ENCODE results near the gene MORN3.
"Not testable (repeated sequence)": the region's sequence is repeated elsewhere in the genome, so short reads cannot be mapped to it uniquely, and the experiment has no call there.

Gene MORN3

DNA sequence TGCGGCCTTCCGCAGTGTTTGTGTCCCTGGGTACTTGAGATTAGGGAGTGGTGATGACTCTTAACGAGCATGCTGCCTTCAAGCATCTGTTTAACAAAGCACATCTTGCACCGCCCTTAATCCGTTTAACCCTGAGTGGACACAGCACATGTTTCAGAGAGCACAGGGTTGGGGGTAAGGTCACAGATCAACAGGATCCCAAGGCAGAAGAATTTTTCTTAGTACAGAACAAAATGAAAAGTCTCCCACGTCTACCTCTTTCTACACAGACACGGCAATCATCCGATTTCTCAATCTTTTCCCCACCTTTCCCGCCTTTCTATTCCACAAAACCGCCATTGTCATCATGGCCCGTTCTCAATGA lies 35.6 kb downstream of the MORN3 start:
- not testable (repeated sequence) for H3K27ac ChIP-seq (ENCODE audit: low read depth, low read length); H3K4me3 ChIP-seq (ENCODE audit: low read depth in 1 of 2, low read length in 2 of 2); H3K36me3 ChIP-seq (ENCODE audit: insufficient read depth, low read length); H3K9me3 ChIP-seq (ENCODE audit: low read length); H3K27me3 ChIP-seq (ENCODE audit: control insufficient read depth in 1 of 2, insufficient read depth in 2 of 2, low read length in 2 of 2); H3K9ac ChIP-seq (ENCODE audit: low read length)
- peaks cover 17% of the 10 kb centered on the region for H3K4me1 ChIP-seq (ENCODE audit: insufficient read depth, low read length)

DNA sequence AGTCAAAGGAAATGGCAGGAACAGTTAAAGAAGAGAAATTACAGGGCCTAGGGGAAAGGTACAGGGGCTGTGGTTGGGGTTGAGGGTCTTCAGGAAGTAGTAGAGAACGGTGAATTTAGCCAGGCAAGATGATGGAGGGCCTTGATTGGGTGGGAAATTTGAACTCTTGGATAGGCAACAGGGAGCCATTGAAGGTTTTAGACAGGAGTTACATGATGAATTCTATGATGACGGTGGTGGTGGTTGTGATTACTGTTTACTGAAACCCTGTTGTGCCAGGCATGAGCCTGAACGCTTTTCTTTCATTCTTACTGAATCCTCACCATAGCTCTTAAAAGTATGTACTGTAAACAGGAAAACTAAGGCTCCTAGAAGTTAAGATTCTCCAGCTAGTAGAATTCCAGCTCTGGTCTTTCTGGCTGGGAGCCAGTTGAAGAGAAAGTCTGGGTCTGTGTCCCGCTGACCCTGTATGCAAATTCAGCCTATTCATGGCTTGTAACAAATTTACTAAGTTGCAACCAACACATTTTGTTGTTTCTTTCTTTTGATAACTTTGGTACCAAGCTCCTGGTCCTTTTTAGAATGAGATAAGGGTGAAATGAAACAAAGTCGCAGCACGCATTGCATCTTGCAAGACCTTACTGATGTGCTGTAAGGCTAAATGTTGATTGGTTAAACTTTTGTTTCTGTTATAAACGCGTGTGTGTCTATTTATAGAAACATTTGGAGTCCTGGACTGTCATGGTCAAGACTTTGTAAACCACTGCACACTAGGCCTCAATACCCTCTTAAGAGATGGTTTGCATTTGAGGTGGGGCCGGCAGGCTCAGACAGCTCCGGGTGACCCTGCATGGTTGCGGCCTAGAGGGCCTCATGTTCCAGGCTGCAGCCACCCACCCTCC lies 37.1 kb downstream of the MORN3 start:
- Histone ChIP-seq H3K9me3 (ENCODE audit: low read length) (no peaks in the 10 kb centered on the region), H3K4me1 (ENCODE audit: insufficient read depth, low read length) (peaks cover 30% of the 10 kb centered on the region), H3K36me3 (ENCODE audit: insufficient read depth, low read length) (no peaks in the 10 kb centered on the region), H3K27me3 (ENCODE audit: control insufficient read depth in 1 of 2, insufficient read depth in 2 of 2, low read length in 2 of 2) (no peaks in the 10 kb centered on the region), H3K27ac (ENCODE audit: low read depth, low read length) (no peak overlapping the region), H3K9ac (ENCODE audit: low read length) (no peak overlapping the region), H3K4me3 (ENCODE audit: low read depth in 1 of 2, low read length in 2 of 2) (no peak overlapping the region)

DNA sequence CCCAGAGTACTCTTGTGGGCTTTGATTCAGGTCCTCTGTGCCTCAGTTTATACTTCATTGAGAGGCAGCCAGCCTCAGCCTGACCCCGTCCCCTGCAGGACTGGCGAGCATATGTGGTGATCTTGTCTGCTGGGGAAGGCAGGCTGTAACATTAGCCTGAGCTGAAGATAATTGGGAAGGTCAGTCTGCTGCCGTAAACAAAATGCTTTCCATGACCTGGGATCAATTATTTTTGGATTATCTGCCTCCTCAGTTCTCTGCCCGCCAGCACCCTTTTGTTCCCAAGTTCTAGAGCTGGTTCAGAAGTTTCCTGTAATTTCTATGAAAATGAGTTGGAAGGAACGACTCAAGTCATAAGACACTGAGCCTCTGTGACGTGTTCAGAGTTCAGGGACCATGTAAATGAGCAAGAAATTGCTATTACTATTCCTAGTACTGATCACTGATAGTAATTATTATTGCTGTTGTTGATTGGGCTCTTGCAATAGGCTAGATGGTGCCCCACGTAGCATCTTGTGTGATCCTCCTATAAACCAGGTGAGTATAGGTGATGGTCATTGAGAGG lies 38.6 kb downstream of the MORN3 start:
- H3K27ac ChIP-seq (ENCODE audit: low read depth, low read length) = no peak overlapping the region
- no peak overlapping the region for H3K9ac ChIP-seq (ENCODE audit: low read length)
- H3K4me3 ChIP-seq (ENCODE audit: low read depth in 1 of 2, low read length in 2 of 2) = no peak overlapping the region
- H3K36me3 ChIP-seq (ENCODE audit: insufficient read depth, low read length) = no peaks in the 10 kb centered on the region
- no peaks in the 10 kb centered on the region for H3K9me3 ChIP-seq (ENCODE audit: low read length)
- H3K27me3 ChIP-seq (ENCODE audit: control insufficient read depth in 1 of 2, insufficient read depth in 2 of 2, low read length in 2 of 2) = no peaks in the 10 kb centered on the region
- peaks cover 32% of the 10 kb centered on the region for H3K4me1 ChIP-seq (ENCODE audit: insufficient read depth, low read length)

DNA sequence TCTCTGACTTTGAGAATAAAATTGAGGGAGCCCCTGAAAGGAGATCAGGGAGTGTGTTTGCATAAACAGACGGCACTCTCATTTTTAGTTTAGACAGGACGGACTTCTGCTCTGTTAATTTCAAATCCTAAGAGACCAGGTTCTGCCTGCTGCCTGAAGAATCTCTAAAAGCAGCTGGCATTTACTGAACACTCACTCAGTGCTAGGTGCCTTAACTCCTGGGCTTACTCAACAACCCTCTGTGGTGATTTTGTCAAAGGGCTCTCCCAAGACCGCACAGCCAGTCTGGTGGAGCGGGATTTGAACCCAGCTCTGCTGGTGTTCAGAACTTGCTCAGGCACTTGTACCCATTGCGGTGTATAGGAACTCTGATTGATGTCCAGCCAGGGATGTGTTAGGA lies 40.9 kb downstream of the MORN3 start:
- Histone ChIP-seq H3K36me3 (ENCODE audit: insufficient read depth, low read length) (no peaks in the 10 kb centered on the region), H3K9me3 (ENCODE audit: low read length) (no peaks in the 10 kb centered on the region), H3K27me3 (ENCODE audit: control insufficient read depth in 1 of 2, insufficient read depth in 2 of 2, low read length in 2 of 2) (no peaks in the 10 kb centered on the region), H3K27ac (ENCODE audit: low read depth, low read length) (peak overlapping the region; percentile 66), H3K9ac (ENCODE audit: low read length) (no peak overlapping the region), H3K4me1 (ENCODE audit: insufficient read depth, low read length) (peaks cover 35% of the 10 kb centered on the region), H3K4me3 (ENCODE audit: low read depth in 1 of 2, low read length in 2 of 2) (peak overlapping the region in 1 of 2 donors; percentile 66)

DNA sequence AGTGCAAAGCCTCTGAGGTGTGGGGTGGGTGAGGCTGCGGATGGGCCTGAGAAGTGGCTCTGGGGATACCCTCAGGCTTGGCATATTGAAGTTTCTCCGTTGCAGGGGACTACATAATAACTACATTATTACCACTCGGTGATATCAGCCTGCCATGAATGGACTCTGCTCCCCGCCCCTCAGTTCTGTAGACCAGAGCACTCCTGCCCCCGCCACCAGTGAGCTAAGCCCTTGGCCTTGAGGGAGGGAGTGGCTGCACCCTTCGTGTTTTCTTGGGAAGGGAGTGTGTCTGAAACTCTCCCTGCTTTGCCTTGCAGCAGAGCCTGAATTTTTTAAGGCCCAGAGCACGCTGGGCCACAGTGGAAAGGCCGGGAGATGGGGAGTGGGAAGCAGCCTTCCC lies 41.4 kb downstream of the MORN3 start:
- H3K4me3 ChIP-seq (ENCODE audit: low read depth in 1 of 2, low read length in 2 of 2) = peak overlapping the region in 1 of 2 donors; percentile 66
- no peaks in the 10 kb centered on the region for H3K36me3 ChIP-seq (ENCODE audit: insufficient read depth, low read length)
- no peak overlapping the region for H3K9ac ChIP-seq (ENCODE audit: low read length)
- H3K27me3 ChIP-seq (ENCODE audit: control insufficient read depth in 1 of 2, insufficient read depth in 2 of 2, low read length in 2 of 2) = no peaks in the 10 kb centered on the region
- H3K4me1 ChIP-seq (ENCODE audit: insufficient read depth, low read length) = peaks cover 32% of the 10 kb centered on the region
- H3K9me3 ChIP-seq (ENCODE audit: low read length) = no peaks in the 10 kb centered on the region
- H3K27ac ChIP-seq (ENCODE audit: low read depth, low read length) = no peak overlapping the region

DNA sequence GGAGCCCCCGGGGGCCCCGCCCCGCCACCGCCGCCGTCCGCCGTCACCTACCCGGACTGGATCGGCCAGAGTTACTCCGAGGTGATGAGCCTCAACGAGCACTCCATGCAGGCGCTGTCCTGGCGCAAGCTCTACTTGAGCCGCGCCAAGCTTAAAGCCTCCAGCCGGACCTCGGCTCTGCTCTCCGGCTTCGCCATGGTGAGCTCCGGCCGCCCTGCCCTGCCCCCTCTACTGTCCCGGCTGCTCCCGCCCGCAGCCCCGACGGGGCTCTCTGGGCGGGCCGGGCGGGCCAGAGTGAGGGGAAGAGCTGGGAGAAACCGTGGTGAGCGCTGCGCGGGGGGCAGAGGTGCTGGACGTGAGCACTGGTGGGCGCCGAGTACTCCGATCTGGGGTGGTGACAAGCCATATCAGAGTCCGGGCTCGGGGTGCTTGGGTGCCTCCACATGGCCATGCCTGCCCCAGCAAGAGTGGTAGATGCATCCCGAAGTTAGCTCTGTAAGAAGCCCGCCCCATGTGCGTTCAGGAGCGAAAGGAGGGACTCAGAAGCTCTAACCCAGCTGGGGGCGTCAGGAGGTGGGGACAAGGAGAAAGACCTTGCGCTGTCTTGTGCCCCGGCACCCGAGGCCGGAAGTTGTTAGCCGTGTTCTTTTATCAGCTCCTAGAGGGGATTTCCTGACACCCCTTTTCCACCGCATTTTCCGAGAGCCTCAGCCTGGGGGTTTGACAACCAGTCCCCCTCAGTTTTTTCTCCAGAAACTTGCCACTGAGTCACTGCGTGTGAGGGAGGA lies 42.4 kb downstream of the MORN3 start:
- peaks cover 22% of the 10 kb centered on the region for H3K4me1 ChIP-seq (ENCODE audit: insufficient read depth, low read length)
- H3K27me3 ChIP-seq (ENCODE audit: control insufficient read depth in 1 of 2, insufficient read depth in 2 of 2, low read length in 2 of 2) = no peaks in the 10 kb centered on the region

DNA sequence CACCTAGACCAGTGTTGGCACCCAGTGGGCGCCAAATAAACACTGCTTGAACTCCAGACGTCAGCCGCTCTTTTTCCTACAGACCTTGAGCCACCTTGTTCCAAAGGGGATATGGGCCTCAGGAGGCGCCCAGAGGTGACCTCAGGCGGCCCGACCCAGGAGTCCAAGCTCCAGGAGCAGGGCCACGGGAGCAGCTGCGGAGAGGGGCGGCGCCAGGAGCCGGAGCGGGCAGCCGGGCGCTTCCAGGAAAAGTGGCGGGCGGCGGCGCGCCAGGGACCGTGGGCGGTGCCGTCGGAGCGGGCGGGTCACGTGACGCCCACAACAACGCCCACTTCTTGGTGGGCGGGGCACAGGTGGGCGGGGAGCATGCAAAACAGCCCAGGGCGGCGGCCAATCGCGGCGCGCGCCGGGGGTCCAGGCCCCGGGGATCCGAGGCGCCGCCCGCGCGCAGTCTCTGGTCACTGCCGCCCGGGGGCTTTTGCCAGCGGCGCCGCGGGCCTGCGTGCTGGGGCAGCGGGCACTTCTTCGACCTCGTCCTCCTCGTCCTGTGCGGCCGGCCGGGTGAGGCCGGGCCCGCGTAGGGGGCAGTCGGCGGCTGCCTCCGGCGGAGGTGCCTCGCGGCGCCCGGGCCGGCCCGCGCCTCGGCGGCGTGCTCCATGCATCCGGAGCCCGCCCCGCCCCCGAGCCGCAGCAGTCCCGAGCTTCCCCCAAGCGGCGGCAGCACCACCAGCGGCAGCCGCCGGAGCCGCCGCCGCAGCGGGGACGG lies 43.2 kb downstream of the MORN3 start, which contains the start of gene ORAI1:
ORAI1 (plus strand) TSS at position 444 of the 766 bp plus-strand sequence.
- peaks cover 20% of the 10 kb centered on the region for H3K4me1 ChIP-seq (ENCODE audit: insufficient read depth, low read length)

More for the DNA sequence above, 42.4 kb downstream of the MORN3 start:
- Histone ChIP-seq H3K27ac (ENCODE audit: low read depth, low read length) (peak overlapping the region; percentile 88), H3K36me3 (ENCODE audit: insufficient read depth, low read length) (no peaks in the 10 kb centered on the region), H3K9me3 (ENCODE audit: low read length) (no peaks in the 10 kb centered on the region), H3K9ac (ENCODE audit: low read length) (no peak overlapping the region), H3K4me3 (ENCODE audit: low read depth in 1 of 2, low read length in 2 of 2) (peak overlapping the region; percentile 66 to 80)

DNA sequence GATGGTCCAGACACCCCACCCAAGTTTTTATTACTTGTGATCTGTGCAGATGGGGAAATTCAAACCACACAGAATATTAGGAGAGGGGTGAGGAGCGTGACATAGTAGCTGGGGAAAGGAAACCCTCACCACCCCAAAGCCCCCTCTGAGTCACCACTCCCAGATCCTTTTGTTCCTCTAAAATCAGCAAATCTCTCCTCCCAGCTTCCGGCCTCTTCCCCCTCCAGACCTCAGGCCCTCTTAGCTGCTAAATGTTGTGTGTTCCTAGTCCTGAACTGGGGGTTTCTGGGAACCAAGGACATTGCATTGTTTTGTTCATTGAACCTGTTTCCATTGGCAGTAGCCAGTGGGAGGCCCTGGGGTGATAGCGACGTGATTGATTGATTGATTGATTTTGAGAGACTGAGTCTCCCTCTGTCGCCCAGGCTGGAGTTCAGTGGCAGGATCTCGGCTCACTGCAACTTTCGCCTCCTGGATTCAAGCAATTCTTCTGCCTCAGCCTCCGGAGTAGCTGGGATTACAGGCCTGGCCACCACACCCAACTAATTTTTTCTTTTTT lies 49.0 kb downstream of the MORN3 start:
- H3K4me1 ChIP-seq (ENCODE audit: insufficient read depth, low read length) = peaks cover 3% of the 10 kb centered on the region
- H3K36me3 ChIP-seq (ENCODE audit: insufficient read depth, low read length) = no peaks in the 10 kb centered on the region
- H3K27ac ChIP-seq (ENCODE audit: low read depth, low read length) = no peak overlapping the region
- no peak overlapping the region for H3K9ac ChIP-seq (ENCODE audit: low read length)
- H3K9me3 ChIP-seq (ENCODE audit: low read length) = no peaks in the 10 kb centered on the region
- no peak overlapping the region for H3K4me3 ChIP-seq (ENCODE audit: low read depth in 1 of 2, low read length in 2 of 2)
- no peaks in the 10 kb centered on the region for H3K27me3 ChIP-seq (ENCODE audit: control insufficient read depth in 1 of 2, insufficient read depth in 2 of 2, low read length in 2 of 2)

More for the DNA sequence above, 43.2 kb downstream of the MORN3 start, which contains the start of gene ORAI1:
- Histone ChIP-seq H3K9me3 (ENCODE audit: low read length) (no peaks in the 10 kb centered on the region), H3K36me3 (ENCODE audit: insufficient read depth, low read length) (no peaks in the 10 kb centered on the region), H3K27me3 (ENCODE audit: control insufficient read depth in 1 of 2, insufficient read depth in 2 of 2, low read length in 2 of 2) (no peaks in the 10 kb centered on the region), H3K27ac (ENCODE audit: low read depth, low read length) (peak within 1 kb of the TSS; percentile 88), H3K9ac (ENCODE audit: low read length) (peak within 1 kb of the TSS; percentile 41), H3K4me3 (ENCODE audit: low read depth in 1 of 2, low read length in 2 of 2) (peak within 1 kb of the TSS; percentile 66 to 80)

DNA sequence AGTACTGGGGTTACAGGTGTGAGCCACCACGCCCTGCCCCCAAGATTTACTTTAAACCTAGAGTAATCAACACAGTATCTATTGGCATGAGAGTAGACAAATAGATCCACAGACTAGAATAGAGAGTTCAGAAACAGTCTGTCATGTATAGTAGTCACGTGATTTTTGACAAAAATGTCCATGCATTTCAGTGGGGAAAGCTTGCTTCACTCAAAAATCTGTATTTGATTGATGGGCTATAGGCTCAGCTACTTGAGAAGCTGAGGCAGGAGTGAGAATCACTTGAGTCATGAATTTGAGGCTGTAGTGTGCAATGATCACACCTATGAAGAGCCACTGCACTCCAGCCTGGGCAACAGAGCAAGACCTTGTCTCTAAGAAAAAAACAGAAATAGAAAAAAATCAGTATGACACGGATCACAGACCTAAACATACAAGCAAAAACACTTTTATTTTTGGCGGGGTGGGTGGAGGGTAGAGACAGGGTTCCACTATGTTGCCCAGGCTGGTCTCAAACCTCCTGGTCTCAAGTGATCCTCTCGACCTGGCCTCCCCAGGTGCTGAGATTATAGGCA lies 50.7 kb downstream of the MORN3 start:
- Histone ChIP-seq H3K4me1 (ENCODE audit: insufficient read depth, low read length) (no peaks in the 10 kb centered on the region), H3K36me3 (ENCODE audit: insufficient read depth, low read length) (no peaks in the 10 kb centered on the region), H3K27me3 (ENCODE audit: control insufficient read depth in 1 of 2, insufficient read depth in 2 of 2, low read length in 2 of 2) (no peaks in the 10 kb centered on the region), H3K27ac (ENCODE audit: low read depth, low read length) (no peak overlapping the region), H3K4me3 (ENCODE audit: low read depth in 1 of 2, low read length in 2 of 2) (no peak overlapping the region), H3K9me3 (ENCODE audit: low read length) (no peaks in the 10 kb centered on the region), H3K9ac (ENCODE audit: low read length) (no peak overlapping the region)

DNA sequence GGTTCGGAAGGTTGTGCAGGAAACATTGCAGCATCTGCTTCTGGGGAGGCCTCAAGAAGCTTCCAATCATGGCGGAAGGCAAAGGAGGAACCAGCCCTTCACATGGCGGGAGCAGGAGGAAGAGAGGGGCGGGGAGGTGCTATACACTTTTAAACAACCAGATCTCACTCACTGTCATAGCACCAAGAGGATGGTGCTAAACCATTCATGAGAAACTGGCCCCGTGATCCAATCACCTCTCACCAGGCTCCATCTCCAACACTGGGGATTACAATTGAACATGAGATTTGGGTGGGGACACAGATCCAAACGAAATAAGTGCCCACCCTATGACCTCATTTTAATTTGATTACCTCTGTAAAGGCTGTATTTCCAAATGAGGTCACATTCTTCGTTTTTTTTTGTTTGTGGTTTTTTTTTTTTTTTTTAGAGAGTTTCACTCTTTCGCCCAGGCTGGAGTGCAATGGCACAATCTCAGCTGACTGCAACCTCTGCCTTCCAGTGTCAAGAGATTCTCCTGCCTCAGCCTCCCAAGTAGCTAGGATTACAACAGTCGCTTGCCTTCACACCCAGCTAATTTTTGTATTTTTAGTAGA lies 54.5 kb downstream of the MORN3 start:
- Histone ChIP-seq H3K36me3 (ENCODE audit: insufficient read depth, low read length) (no peaks in the 10 kb centered on the region), H3K9me3 (ENCODE audit: low read length) (no peaks in the 10 kb centered on the region), H3K9ac (ENCODE audit: low read length) (no peak overlapping the region), H3K27me3 (ENCODE audit: control insufficient read depth in 1 of 2, insufficient read depth in 2 of 2, low read length in 2 of 2) (no peaks in the 10 kb centered on the region), H3K27ac (ENCODE audit: low read depth, low read length) (no peak overlapping the region), H3K4me3 (ENCODE audit: low read depth in 1 of 2, low read length in 2 of 2) (no peak overlapping the region), H3K4me1 (ENCODE audit: insufficient read depth, low read length) (peaks cover 22% of the 10 kb centered on the region)

Measured in muscle layer of colon (tissue), 2 donors.